Right forelimb (tissue), 1 donor: Measurements from ENCODE around the gene ARRB2.
A peak's percentile ranks its signal among the peaks of the same experiment; 100 is the strongest.
"Not testable (repeated sequence)": the region's sequence is repeated elsewhere in the genome, so short reads cannot be mapped to it uniquely, and the experiment has no call there.

Experiments used
- DNase-seq: peaks from one replicate; pipeline ENCODE4 v3.0.0-alpha.2; 2018

Gene ARRB2

GRCh38 chr17:4703330-4703691 lies 7.1 kb upstream of the ARRB2 start:
- no peak for DNase-seq

DNA sequence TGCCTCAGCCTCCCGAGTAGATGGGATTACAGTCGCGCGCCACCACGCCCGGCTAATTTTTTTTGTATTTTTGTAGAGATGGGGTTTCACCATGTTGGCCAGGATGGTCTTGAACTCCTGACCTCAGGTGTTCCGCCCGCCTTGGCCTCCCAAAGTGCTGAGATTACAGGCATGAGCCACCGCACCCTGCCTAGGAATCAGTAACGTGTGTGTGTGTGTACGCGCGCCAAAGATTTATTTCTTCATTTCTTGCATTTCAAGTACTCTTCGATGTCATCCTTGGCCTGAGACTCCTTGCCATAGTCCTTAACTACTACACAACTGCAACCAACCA lies 5.9 kb upstream of the ARRB2 start:
- not testable (repeated sequence) for DNase-seq

DNA sequence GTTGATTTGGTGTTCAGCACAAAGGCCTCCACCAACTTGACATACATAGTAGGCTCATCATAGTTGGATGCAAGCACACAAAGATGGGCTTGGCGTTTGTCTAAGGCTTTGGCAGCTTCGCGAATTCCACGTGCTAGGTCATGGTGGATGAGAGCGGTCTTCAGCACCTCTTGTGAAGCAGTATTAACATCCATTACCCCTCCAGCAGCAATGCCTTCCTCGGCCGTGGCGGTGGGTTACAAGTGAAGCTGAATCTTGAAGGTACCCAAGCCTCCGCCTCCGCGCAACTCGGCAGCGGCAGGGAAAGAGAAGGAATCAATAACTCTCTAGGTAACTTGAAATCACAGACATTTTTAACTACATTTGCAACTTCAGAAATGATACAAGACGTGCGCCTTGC lies 5.4 kb upstream of the ARRB2 start:
- no peak for DNase-seq

GRCh38 chr17:4706121-4706520 lies 4.3 kb upstream of the ARRB2 start:
- DNase-seq, result no peak

GRCh38 chr17:4708436-4708835 lies 2.0 kb upstream of the ARRB2 start:
- DNase-seq, result no peak

DNA sequence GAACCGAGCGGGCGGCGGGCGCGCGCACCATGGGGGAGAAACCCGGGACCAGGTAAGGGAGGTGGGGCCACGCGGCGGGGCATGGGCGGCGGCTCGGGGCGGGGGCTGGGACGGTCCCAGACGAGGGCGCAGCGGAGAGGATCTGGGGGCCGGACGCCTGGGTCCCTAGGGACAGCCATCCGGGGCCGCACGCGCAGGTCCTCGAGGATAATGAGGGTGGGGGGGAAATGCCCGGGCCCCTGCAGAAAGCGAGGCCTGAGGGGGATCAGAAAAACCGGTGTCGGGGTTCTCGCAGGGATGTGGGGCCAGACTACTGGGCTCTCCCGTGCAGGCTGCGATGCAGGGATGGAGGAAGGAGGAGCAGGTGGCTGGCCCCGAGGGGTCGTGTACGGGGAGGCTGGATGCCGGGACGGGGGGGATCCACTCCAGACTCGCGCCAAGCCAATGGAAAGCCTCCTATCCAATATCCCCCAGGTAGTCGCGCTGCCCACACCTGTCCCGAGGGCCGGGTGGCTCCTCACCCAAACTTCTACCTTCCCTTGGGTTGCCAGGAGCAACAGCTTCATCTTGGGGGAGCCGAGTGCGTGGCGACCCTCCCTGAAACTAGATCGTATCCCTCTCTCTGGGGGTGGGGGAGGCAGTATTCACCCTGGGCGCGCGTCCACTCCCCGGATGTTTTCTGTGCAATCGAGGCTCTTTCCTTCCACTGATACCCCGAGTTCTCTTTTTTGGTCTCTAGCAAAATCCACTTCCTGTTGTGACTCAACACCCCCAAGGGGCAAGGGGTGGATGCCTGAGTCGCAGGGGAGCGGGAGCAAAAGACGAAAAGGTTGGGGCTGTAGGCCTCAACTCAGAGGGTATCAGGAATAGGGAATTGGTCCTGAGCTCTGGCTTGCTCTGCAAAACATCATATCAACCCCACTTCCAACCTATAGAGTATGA lies 532 bp downstream of the ARRB2 start:
- DNase-seq, result no peak

DNA sequence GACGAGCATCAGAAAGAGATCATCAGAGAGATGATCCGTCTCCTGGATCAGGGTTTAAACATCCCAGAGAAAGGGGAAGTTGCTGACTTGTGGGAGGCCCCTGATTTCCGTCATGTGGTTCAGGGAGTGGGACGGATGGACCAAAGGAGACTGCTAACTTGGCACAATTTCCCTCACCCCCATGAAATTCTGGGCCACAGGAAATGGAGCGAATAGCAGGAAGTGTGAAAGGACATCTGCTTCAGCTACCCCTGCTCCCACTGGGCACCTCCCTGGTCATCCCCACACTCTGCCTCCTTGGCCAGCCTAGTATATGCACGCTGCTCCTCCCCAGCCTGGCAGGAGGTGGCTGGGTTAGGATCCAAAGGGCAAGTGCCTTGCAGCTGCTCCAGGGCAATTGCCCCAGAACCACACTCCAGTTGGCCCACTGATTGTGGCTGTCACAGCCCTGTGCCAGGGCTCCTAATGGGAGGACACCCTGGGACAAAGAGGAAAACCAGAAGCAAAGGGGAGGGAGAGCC lies 1.3 kb downstream of the ARRB2 start:
- DNase-seq, result peak; percentile 51

DNA sequence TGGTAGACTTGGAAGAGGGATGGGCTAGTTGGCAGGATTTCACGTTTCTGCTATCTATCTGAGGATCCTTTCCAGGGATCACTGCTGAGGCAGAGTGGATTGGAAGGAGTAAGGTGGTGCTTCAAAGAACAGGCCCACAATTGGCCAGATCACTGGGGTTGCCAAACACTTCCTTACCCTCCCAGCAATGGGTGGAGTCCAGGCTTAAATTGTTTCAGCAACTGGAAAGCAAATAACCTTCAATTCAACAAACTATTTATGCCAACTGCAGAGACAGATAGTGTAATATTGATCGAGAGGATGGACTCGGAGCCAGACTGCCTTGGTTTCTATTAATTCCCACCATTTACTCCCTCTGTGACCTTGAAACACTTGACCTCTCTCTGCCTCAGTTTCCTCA lies 2.1 kb downstream of the ARRB2 start:
- no peak for DNase-seq

DNA sequence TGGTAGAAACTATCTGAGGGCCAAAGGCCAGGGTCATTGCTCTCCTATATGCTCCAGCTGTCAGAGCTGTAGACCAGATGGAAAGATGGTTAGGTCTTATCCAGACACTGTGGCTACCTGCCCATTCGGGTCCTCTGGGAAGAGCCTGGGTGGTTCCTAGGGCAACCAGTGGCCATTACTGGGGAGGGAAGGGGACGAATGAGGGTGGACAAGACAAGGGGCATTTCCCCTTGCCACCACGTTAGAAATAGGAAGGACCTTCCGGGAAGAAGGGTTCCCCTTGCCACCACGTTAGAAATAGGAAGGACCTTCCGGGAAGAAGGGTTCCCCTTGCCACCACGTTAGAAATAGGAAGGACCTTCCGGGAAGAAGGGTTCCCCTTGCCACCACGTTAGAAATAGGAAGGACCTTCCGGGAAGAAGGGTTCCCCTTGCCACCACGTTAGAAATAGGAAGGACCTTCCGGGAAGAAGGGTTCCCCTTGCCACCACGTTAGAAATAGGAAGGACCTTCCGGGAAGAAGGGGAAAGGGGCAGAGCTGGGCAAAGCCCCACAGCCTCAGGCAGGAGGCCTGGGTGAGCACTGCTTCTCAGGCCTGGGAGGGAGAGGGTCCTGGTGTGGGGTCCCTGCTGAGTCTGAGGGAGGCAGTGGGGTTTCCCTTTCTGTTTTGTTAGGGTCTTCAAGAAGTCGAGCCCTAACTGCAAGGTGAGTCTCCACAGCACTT lies 4.1 kb downstream of the ARRB2 start:
- not testable (repeated sequence) for DNase-seq

DNA sequence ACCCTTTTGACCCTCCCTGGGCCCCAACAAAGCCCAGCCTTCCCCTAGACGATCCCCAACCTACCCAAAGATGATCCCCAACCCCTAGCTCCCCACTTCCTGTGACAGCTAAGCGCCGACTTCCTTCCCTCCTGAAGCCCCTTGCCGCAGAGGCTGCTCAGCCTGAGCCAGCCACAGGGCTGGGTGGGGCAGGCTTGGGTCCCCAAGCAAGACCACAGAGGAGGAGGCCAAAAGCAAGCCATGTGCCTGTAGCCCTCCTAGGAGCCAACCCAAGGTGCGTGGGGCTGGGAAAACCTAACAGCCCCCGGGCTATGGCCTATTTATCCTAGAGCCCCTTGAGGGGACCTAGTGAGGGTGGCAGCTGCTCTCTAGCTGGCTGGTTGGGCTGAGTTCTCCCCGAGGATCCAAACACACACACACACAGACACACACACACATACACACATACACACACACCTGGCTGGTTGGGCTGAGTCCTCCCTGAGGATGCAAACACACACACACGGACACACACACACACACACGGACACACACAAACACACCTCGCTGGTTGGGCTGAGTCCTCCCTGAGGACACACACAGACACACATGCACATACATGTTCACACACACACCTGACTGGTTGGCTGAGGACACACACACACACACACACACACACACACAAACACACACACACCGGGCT lies 4.8 kb downstream of the ARRB2 start:
- no peak for DNase-seq

DNA sequence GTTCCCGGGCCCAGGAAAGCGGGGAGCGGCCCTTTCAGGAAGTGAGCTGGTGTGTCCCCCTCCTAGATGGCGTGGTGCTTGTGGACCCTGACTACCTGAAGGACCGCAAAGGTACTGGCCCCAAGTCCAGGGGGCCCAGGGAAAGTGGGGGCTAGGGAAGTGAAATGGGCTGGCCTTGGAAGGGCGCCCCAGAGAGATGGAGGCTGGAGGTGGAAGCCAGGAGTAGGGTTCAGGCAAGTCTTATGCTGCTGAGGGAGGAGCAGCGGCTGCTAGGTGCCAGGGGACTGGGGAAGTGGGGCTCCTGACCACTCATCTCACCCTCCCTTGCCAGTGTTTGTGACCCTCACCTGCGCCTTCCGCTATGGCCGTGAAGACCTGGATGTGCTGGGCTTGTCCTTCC lies 5.6 kb downstream of the ARRB2 start:
- no peak for DNase-seq

DNA sequence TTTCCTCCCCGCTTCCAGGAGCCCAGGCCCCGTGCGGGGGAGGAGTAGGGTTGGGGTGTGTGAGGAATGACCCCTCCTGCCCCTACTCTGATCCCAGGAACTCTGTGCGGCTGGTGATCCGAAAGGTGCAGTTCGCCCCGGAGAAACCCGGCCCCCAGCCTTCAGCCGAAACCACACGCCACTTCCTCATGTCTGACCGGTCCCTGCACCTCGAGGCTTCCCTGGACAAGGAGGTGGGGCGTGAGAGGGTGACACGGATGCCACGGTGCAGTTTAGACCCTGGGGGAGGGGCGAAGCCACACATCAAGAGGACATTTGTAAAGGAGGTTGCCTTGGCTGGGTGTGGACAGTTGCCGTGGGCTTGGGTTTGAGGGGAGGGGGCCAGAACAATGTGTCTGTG lies 7.4 kb downstream of the ARRB2 start:
- no peak for DNase-seq

DNA sequence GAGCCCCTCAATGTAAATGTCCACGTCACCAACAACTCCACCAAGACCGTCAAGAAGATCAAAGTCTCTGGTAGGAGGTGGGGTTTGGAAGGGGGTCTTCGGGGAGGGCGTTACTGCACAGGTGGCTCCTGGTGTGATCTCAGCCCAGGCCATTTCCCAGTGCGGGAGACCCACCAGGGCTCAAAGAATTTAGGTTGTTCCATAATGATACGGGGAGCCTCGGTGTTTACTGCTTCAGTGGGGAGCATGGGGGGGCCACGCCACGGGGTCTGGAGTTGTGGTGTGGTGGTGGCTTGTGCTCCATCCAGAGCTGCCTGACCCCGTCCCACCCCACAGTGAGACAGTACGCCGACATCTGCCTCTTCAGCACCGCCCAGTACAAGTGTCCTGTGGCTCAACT lies 7.8 kb downstream of the ARRB2 start:
- no peak for DNase-seq

GRCh38 chr17:4719146-4719545 lies 8.7 kb downstream of the ARRB2 start:
- no peak for DNase-seq

DNA sequence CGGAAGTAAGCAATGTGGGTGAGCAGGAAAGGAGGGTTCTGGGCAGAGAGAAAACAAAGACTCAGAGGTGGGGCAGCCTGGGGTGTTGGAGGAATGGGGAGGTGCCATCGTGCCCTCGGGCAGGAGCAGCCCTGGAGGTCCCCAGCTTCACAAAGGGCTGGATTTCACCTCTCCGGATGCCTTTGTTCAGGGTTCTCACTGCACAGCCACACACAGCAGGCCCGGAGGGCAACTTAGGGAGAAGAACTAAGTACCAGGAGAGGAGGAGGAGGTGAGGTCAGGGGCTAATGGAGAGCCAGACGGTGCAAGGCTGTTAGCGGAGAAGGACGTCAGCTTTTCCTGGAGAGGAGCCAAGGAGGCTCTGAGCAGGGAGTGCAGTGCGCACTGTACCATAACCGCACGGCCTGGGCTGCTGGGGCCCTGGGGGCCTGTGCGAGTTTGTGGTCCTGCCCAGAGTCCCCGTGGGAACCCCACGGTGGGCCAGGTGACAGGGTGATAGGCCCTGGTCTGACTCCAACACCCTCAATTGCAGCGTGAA lies 9.3 kb downstream of the ARRB2 start:
- DNase-seq, result no peak

DNA sequence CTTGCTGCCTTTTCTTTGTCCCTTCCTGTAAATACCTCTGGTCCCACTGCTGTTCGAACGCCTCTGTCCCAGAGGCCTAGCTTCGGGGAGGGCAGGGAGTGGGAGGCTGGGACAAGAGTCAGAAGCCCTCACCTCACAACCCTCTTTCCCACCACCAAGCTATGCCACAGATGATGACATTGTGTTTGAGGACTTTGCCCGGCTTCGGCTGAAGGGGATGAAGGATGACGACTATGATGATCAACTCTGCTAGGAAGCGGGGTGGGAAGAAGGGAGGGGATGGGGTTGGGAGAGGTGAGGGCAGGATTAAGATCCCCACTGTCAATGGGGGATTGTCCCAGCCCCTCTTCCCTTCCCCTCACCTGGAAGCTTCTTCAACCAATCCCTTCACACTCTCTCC lies 10.4 kb downstream of the ARRB2 start:
- DNase-seq, result no peak

DNA sequence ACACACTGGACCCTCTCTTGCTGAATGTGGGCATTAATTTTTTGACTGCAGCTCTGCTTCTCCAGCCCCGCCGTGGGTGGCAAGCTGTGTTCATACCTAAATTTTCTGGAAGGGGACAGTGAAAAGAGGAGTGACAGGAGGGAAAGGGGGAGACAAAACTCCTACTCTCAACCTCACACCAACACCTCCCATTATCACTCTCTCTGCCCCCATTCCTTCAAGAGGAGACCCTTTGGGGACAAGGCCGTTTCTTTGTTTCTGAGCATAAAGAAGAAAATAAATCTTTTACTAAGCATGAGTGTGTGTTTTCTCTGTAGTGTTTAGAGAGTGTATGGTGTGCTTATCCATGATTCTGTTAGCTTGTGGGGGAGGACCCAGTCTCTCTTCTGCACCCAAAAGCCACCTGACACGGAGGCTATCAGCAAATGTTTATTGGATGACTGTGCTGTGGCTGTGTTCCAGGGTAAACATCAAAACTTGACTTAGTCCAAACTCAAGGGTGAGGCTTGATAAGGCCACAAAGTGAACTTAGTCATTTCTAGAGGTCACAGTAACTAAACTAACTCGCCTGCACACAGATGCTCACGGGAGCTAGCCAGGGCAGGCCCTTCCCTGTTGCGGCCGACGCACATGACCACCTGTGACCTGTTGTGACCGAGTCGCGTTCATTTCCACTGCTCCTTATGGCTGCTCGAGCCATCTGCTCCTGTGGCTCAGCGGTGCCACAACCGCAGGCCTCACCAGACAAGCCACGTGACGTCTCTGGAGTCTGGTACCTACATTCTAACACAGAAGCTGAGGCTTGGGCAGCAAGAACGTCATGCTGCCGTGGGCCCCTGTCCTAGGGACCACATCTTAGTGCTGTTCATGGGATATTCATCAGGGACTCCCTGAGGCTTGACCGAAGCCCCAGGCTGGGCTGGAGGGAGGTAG lies 11.0 kb downstream of the ARRB2 start:
- no peak for DNase-seq

- DNase-seq, result no peak
Measured at GRCh38 chr17:4722678-4723240, 12.3 kb downstream of the ARRB2 start.

DNA sequence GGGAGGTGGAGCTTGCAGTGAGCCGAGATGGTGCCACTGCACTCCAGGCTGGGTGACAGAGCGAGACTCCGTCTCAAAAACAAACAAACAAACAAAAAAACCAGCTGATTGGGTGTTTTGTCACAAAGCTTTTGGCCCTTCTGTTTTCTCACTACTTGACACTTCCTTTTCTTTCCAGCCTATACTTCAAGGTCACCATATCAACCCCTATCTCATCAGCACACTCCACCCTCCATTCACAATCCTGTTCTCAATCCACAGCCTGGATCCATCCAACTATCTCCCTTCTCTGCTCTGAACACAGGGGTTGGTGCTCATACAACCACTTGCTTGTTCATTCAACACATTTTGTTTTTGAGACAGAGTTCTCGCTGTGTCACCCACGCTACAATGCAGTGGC lies 14.2 kb downstream of the ARRB2 start:
- DNase-seq, result no peak

DNA sequence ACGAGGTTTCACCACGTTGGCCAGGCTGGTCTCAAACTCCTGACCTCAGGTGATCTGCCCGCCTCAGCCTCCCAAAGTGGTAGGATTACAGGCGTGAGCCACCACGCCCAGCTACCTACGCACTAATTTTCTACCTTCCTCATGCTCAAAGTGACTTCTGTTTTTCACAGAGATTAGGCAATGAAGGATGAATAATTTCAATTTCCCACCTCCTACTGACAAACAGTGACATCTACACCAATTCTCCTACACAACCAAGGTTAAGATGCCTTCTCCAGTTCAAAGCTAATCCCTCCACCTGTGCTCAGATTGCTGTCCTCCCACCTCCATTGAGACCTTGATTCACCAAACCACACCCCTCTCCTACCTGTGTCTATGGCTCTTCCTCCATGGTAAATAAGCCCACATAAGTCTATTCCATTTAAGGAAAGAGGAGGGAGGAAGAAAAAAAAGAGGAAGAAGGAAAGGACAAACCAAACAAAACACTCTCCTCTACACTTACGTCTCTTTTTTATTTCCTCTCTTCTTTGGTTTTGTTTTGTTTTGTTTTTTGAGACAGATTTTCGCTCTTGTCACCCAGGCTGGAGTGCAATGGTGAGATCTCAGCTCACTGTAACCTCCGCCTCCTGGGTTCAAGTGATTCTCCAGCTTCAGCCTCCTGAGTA lies 15.3 kb downstream of the ARRB2 start:
- DNase-seq, result no peak

DNA sequence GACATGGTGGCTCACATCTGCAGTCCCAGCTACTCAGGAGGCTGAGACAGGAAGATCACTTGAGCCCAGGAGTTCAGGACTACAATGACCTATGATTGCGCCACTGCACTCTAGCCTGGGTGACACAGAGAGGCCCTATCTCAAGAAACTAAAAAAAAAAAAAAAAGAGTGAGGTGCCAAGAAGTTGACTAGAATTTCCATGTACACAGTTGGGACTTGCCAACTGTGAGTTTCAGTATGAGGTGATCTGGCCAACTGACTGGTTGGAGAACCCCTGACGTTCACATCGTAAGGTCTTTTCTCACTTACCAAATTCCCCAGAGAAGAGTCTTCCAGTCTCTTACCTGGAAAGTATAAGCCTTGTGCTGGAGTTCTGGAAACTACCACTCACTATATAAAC lies 17.7 kb downstream of the ARRB2 start:
- DNase-seq, result no peak
